HepG2 (cell line): ENCODE results near the gene NEGR1. TPM values are rescaled to one million over a fixed set of nuclear protein-coding genes. Genes with fewer than 3 reads are reported as not detected.

ENCODE experiments used
- ATAC-seq: fragments of 200-7000 bp; cut with Tn5 transposase; 3 replicates; pipeline ENCODE4 v1.9.1; 2020; ENCODE audit warnings: mild to moderate bottlenecking, moderate library complexity
- BruUV-seq: library from RNA; stranded (reverse); fragments of 400-500 nt; replicated peaks from 2 replicates; lab custom pipeline; 2021; lab: Mats Ljungman, UMichigan
- CTCF ChIA-PET: fragments of 300-600 bp; formaldehyde crosslinking; extraction: SDS; loops from one replicate; lab custom pipeline; 2021; ENCODE audit warnings: low total read pairs, inconsistent platforms, low intra/inter-chr PET ratio; lab: Yijun Ruan, JAX
- POLR2A ChIA-PET: fragments of 350-600 bp; sonication (Branson Sonifier 250); formaldehyde crosslinking; loops from one replicate; lab custom pipeline; 2020; ENCODE audit warnings: antibody characterized with exemption, inconsistent platforms; lab: Yijun Ruan, JAX
- DNase-seq: peaks from one replicate; pipeline ENCODE4 v3.0.0-alpha.2; 2015; ENCODE audit warnings: low spot score
- FAIRE-seq: peaks from 3 replicates; lab custom pipeline; 2011; peaks lifted over from hg19 to GRCh38; lab: Jason Lieb, UNC
- H2AFZ ChIP-seq: one replicate; pipeline ENCODE4 v1.6.1; 2011; ENCODE audit warnings: low read length, inconsistent platforms
- H3K27ac ChIP-seq: fragments of 300-600 bp; 3 replicates; pipeline ENCODE4 v1.8.0; 2011; ENCODE audit warnings: mixed run types, mild to moderate bottlenecking, mixed read lengths, low read length, inconsistent platforms; ENCODE audit not compliant: insufficient read depth; ENCODE audit errors: extremely low read length
- H3K27me3 ChIP-seq, 2 experiments: fragments of 200-600 bp in 1 of 2; 2 replicates in 1 of 2; 3 replicates in 1 of 2; pipeline versions ENCODE4 v1.6.0 to v1.8.0; 2011; ENCODE audit warnings: low read length in 2 of 2, mild to moderate bottlenecking in 2 of 2, moderate library complexity in 2 of 2, inconsistent platforms in 1 of 2; ENCODE audit not compliant: insufficient read depth in 2 of 2, control insufficient read depth in 1 of 2
- H3K36me3 ChIP-seq, 2 experiments: fragments of 200-600 bp in 1 of 2; replicated peaks in 1 of 2; 2 replicates in 1 of 2; 3 replicates in 1 of 2; pipeline versions ENCODE4 v1.5.1 to v1.8.0; 2011; ENCODE audit warnings: low read length in 2 of 2, inconsistent platforms in 1 of 2; ENCODE audit not compliant: insufficient read depth in 2 of 2, control insufficient read depth in 1 of 2
- H3K4me1 ChIP-seq: 2 replicates; pipeline ENCODE4 v1.5.1; 2012; ENCODE audit warnings: low read length, inconsistent platforms; ENCODE audit not compliant: insufficient read depth
- H3K4me2 ChIP-seq: 2 replicates; pipeline ENCODE4 v1.6.0; 2011; ENCODE audit warnings: low read depth, low read length, inconsistent platforms
- H3K4me3 ChIP-seq, 3 experiments: fragments of 200-600 bp in 1 of 3; sonication (generic), shearing (Covaris generic) in 1 of 3; replicated peaks in 1 of 3; 2 replicates each; pipeline ENCODE4 v1.5.1; 2011 to 2016; ENCODE audit warnings: low read length in 3 of 3, inconsistent platforms in 2 of 3, low read depth in 2 of 3, mild to moderate bottlenecking in 2 of 3, control low read depth in 1 of 3, mixed read lengths in 1 of 3; ENCODE audit not compliant: insufficient read depth in 1 of 3
- H3K79me2 ChIP-seq: one replicate; pipeline ENCODE4 v1.6.1; 2011; ENCODE audit warnings: low read length, inconsistent platforms; ENCODE audit not compliant: insufficient read depth
- H3K9ac ChIP-seq: 2 replicates; pipeline ENCODE4 v1.6.0; 2011; ENCODE audit warnings: mild to moderate bottlenecking, low read depth, low read length, inconsistent platforms; ENCODE audit not compliant: insufficient read depth
- H3K9me3 ChIP-seq: 2 replicates; pipeline ENCODE4 v1.5.1; 2012; ENCODE audit warnings: mild to moderate bottlenecking, low read length
- H4K20me1 ChIP-seq: 2 replicates; pipeline ENCODE4 v1.6.0; 2011; ENCODE audit warnings: inconsistent platforms, mild to moderate bottlenecking, low read length, moderate library complexity; ENCODE audit not compliant: insufficient read depth
- DNMT3B ChIP-seq: conservative IDR thresholded peaks from 2 replicates; pipeline ENCODE4 v1.6.1; 2016; ENCODE audit warnings: missing biosample characterization, control low read depth
- FOSL1 ChIP-seq: sonication (generic); formaldehyde crosslinking; IDR thresholded peaks from 2 replicates; pipeline ENCODE4 v1.9.0; 2021; ENCODE audit warnings: missing genetic modification reagents, borderline replicate concordance
- GTF3A ChIP-seq: sonication (generic); formaldehyde crosslinking; conservative IDR thresholded peaks from 2 replicates; pipeline ENCODE4 v1.4.0; 2020; ENCODE audit warnings: mild to moderate bottlenecking, missing genetic modification reagents
- MIER2 ChIP-seq: IDR thresholded peaks from 2 replicates; pipeline ENCODE4 v1.6.1; 2016; ENCODE audit warnings: missing biosample characterization, missing genetic modification reagents
- PLRG1 ChIP-seq: fragments of 450-650 bp; conservative IDR thresholded peaks from 2 replicates; pipeline ENCODE4 v1.6.1; 2016
- RBFOX2 ChIP-seq: fragments of 200-400 bp; formaldehyde crosslinking; IDR thresholded peaks from 2 replicates; pipeline ENCODE4 v1.6.1; 2017; ENCODE audit warnings: low read depth, mild to moderate bottlenecking, low read length
- REXO4 ChIP-seq: sonication (generic); formaldehyde crosslinking; IDR thresholded peaks from 2 replicates; pipeline ENCODE4 v1.8.0; 2022; ENCODE audit warnings: missing genetic modification reagents, mild to moderate bottlenecking, borderline replicate concordance
- SP2 ChIP-seq: sonication (generic); formaldehyde crosslinking; IDR thresholded peaks from 2 replicates; pipeline ENCODE4 v1.5.1; 2020; ENCODE audit warnings: mild to moderate bottlenecking, missing genetic modification reagents
- TBL1XR1 ChIP-seq: fragments of 150-350 bp; IDR thresholded peaks from 2 replicates; pipeline ENCODE4 v1.6.1; 2014; ENCODE audit warnings: borderline replicate concordance, low read length; ENCODE audit not compliant: partially characterized antibody
- ZBTB43 ChIP-seq: sonication (generic); formaldehyde crosslinking; conservative IDR thresholded peaks from 2 replicates; pipeline ENCODE4 v1.4.0; 2020; ENCODE audit warnings: missing genetic modification reagents
- ZC3H4 ChIP-seq: sonication (generic); formaldehyde crosslinking; IDR thresholded peaks from 2 replicates; pipeline ENCODE4 v1.4.0; 2020; ENCODE audit warnings: missing genetic modification reagents, borderline replicate concordance
- ZKSCAN5 ChIP-seq: sonication (generic); formaldehyde crosslinking; IDR thresholded peaks from 2 replicates; pipeline ENCODE4 v1.5.1; 2020; ENCODE audit warnings: mild to moderate bottlenecking, missing genetic modification reagents
- ZNF121 ChIP-seq: sonication (generic); formaldehyde crosslinking; IDR thresholded peaks from 2 replicates; pipeline ENCODE4 v1.5.0; 2020; ENCODE audit warnings: mild to moderate bottlenecking, missing genetic modification reagents
- ZNF556 ChIP-seq: sonication (generic); formaldehyde crosslinking; IDR thresholded peaks from 2 replicates; pipeline ENCODE4 v1.4.0; 2020; ENCODE audit warnings: mild to moderate bottlenecking, missing genetic modification reagents, borderline replicate concordance
- ZNF557 ChIP-seq: sonication (generic); formaldehyde crosslinking; IDR thresholded peaks from 2 replicates; pipeline ENCODE4 v1.4.0; 2020; ENCODE audit warnings: missing genetic modification reagents
- ZNF720 ChIP-seq: sonication (generic); formaldehyde crosslinking; IDR thresholded peaks from 2 replicates; pipeline ENCODE4 v1.4.0; 2020; ENCODE audit warnings: missing genetic modification reagents
- ZSCAN31 ChIP-seq: sonication (generic); formaldehyde crosslinking; IDR thresholded peaks from 2 replicates; pipeline ENCODE4 v1.5.0; 2020; ENCODE audit warnings: low read depth, mild to moderate bottlenecking, missing genetic modification reagents
- WGBS: methylation state at CpG from one replicate; pipeline ENCODE4 v1.1.6; 2017; ENCODE audit warnings: low lambda C conversion rate; 5-methylcytosine and 5-hydroxymethylcytosine counted together
- in situ Hi-C: cut with HindIII; loops from 2 replicates; pipeline ENCODE4 v1.10.0; 2017; ENCODE audit warnings: low pct_unique_long_range_greater_than_20kb; ENCODE audit not compliant: extremely low pct_ligation_motif_present
- intact Hi-C: fragments of 100-400 bp; cut with micrococcal nuclease; formaldehyde crosslinking; loops from one replicate; pipeline ENCODE4 v1.10.0; 2022; ENCODE audit not compliant: unreplicated experiment
- polyA plus RNA-seq, 8 experiments: library from polyadenylated mRNA; depleted of rRNA in 3 of 8; stranded (reverse) in 7 of 8; unstranded in 1 of 8; fragments of >200 nt; fragmentation: Illumina TruSeq in 4 of 8; extraction: Trizol in 4 of 8; gene quantifications; 2 replicates each; pipeline versions ENCODE4 v1.2.1 to v1.2.3, GENCODE V29; 2011 to 2016; ENCODE audit warnings: low read depth in 4 of 8, missing spikeins in 1 of 8, mixed read lengths in 1 of 8; ENCODE audit not compliant: insufficient read depth in 1 of 8
- total RNA-seq, 5 experiments: library from RNA; depleted of rRNA; stranded (reverse); fragments of >200 nt; fragmentation: Illumina TruSeq; extraction: Trizol; gene quantifications; 2 replicates each; pipeline ENCODE4 v1.2.3, GENCODE V29; 2016; ENCODE audit warnings: low read depth in 1 of 5

The NEGR1 gene
- total and polyA plus RNA-seq, 2 of the 13 experiments (the other 11 are each of a cell fraction or from before 2014, with no cell fraction given), result not detected

DNA sequence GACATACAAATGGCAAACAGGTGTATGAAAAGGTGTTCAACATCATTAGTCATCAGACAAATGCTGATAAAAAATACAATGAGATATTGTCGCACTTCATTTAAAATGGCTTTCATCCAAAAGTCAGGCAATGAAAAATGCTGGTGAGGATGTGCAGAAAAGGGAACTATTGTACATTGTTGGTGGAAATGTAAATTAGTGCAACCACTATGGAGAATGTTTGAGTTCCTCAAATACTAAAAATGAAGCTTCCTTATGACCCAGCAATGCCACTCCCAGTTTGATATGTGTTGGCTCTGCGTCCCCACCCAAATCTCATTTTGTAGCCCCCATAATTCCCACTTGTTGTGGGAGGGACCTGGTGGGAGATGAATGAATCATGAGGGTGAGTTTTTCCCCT is 891.8 kb downstream of the NEGR1 start:
- H3K79me2 ChIP-seq, result no peaks in the 10 kb centered on the region
- WGBS, result 6% methylated on average over 2 of the region's 2 CpGs
- no peaks in the 10 kb centered on the region for H3K36me3 ChIP-seq
- no peaks in the 10 kb centered on the region for H3K4me1 ChIP-seq
- H4K20me1 ChIP-seq, result no peaks in the 10 kb centered on the region
- no peak for ATAC-seq
- FAIRE-seq, result no peak
- intact Hi-C loops, result no loop called here
- H3K4me3 ChIP-seq, result no peak overlapping the region
- H3K4me2 ChIP-seq, result no peak overlapping the region
- no peak for TF ChIP-seq TBL1XR1
- no peak for TF ChIP-seq ZSCAN31
- TF ChIP-seq REXO4 (CRISPR knock-in tag), result no peak
- no peak for TF ChIP-seq ZNF121 (CRISPR knock-in tag)
- TF ChIP-seq ZC3H4 (CRISPR knock-in tag), result no peak
- TF ChIP-seq ZBTB43 (CRISPR knock-in tag), result no peak
- no peak for TF ChIP-seq RBFOX2
- TF ChIP-seq ZKSCAN5 (CRISPR knock-in tag), result no peak
- no peak for TF ChIP-seq FOSL1 (CRISPR knock-in tag)
- no peak for TF ChIP-seq ZNF720 (CRISPR knock-in tag)
- TF ChIP-seq DNMT3B (CRISPR knock-in tag), result no peak
- TF ChIP-seq MIER2 (CRISPR knock-in tag), result no peak
- no peak for TF ChIP-seq GTF3A (CRISPR knock-in tag)
- TF ChIP-seq ZNF557 (CRISPR knock-in tag), result no peak
- TF ChIP-seq PLRG1, result no peak
- no peak for TF ChIP-seq ZNF556 (CRISPR knock-in tag)
- TF ChIP-seq SP2 (CRISPR knock-in tag), result no peak
- TF ChIP-seq, all 625 proteins: peak for 0
- no peak overlapping the region for H3K9ac ChIP-seq
- ChIA-PET CTCF (no interaction called here), POLR2A (no interaction called here)
- peaks cover 95% of the 10 kb centered on the region for H3K9me3 ChIP-seq
- no peak overlapping the region for H2AFZ ChIP-seq
- H3K27ac ChIP-seq, result no peak overlapping the region
- no peak for DNase-seq
- in situ Hi-C loops, result no loop called here
- no TSS peak for BruUV-seq
- no peaks in the 10 kb centered on the region for H3K27me3 ChIP-seq
